ENCODE results near the gene ALDH18A1.

ALDH18A1 gene

DNA sequence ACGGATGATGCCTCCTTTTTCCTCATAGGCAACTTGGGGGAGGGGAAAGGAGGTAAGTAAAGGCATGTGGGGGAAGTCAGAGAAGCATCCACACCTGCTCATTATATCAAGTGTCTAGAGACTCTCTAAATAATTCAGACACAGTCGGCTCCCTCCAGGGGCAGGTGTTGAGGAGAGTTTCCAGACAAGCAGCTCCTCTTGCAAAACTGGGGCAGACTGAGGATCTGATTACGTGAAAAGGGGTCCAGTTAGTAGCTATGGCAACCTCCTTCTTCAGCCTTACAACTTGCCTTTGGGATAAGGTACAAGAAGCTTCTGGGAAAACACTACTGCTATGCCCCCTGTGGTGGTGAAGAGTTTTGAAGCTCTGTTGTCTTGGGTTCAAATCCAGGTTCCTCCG is 56.4 kb downstream of the ALDH18A1 start:
- Histone ChIP-seq H3K4me3 (no peak overlapping the region), H3K27ac (no peak overlapping the region)

DNA sequence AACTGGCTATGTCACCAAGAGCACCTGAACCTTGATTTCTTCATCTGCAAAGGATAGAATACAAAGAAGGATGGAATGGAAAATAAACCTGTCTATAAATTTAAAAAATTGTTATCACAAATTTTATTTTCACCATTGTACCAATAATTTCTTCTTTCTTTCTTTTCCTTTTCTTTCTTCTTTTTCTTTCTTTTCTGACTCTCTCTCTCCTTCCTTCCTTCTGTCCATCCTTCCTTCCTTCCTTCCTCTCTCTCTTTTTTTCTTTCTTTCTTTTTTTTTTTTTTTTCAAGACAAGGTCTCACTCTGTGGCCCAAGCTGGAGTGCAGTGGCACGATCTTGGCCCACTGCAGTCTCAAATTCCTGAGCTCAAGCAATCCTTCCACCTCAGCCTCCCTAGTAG is 58.7 kb downstream of the ALDH18A1 start:
- no peak overlapping the region for H3K27ac ChIP-seq
- H3K4me3 ChIP-seq: no peak overlapping the region

DNA sequence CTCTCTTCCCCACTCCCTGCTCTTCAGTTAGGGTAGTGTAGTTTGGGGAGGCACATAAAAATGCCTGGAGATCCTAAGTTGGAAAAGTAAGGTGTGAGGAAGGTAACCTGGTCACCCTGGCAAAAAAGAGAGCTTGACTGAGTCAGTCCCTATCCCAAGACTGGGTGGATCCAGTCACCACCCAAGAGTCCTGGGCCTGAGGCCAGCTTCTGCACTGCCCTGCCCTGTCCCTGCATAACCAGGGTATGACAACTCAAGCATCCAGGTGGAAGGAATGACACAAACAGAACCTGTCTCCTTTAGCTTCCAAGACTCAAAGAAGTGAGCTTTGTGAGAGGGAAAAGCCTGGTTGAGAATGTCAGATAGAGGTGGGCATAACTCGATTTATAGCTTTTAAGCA is 68.5 kb downstream of the ALDH18A1 start:
- Histone ChIP-seq H3K27ac (no peak overlapping the region), H3K4me3 (no peak overlapping the region)

DNA sequence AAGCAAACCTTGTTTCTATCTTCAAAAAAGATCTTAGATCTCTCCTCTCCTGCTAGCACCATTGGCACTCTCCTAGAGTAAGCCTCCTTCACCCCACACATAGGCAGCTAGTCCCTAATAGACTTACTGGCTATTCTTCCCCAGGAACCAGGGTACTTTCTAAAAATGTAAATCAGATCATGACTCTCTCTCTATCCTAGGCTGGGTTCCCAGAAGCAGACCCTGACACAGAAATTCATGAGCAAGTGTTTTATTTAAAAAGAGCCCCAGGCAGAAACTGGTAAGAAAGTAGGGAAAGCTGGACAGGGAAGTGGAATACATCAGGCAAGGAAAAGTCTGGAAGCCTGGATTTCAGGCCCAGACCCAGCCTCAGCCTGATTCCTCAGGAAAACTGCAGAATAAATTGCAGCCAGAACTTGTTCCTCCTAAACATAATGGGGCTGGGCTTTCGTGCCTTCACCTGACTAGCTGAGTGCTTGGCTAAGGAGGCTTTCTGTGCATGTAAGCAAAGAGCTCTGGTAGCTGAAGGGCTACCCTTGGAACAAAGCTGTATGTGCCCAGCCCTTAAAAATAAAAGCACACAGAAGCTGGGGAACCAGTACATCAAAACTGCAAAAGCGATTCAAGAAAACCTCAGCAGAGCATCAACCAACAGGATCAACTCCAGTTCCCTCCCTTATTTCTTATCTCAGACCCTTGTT is 76.5 kb downstream of the ALDH18A1 start:
- no peak overlapping the region for H3K27ac ChIP-seq
- no peak overlapping the region for H3K4me3 ChIP-seq

DNA sequence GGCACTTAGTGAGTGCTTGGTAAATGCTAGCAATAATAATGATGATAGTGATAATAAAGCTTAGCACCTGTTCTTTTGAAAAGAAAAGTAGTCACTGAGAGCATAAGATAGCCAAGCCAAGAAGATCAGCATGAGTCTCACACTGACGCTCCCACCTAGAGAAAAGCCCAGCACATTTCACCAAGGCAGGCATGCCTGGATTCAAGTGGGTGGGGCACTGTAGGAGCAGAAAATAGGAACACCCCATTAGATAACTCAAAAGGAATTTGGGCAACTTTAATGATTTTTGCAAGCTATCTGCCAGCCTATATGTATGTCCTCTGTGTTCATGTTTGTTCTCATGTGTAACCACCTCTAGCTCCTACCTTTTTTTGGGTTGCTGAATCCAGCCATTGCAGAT is 77.2 kb downstream of the ALDH18A1 start:
- H3K4me3 ChIP-seq: no peak overlapping the region
- H3K27ac ChIP-seq: no peak overlapping the region

DNA sequence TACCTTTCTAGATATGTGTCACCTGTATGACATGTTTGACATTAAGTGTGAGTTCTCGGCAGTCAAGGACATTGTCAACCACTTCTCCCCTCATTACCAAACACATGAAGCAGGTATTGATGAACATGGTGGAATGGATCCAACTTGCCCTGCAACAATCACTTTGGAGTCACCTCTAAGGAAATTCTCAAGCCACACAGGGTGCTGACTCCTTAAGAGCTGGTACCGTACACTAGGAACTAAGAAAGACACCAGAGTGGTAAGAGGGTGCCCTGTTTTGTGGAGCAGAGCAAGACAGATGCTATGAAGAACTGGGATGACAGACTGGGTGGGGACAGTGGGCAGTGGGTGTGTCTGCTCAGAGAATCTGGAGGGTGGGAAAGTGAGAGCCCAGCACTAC is 77.9 kb downstream of the ALDH18A1 start:
- Histone ChIP-seq H3K4me3 (no peak overlapping the region), H3K27ac (no peak overlapping the region)

DNA sequence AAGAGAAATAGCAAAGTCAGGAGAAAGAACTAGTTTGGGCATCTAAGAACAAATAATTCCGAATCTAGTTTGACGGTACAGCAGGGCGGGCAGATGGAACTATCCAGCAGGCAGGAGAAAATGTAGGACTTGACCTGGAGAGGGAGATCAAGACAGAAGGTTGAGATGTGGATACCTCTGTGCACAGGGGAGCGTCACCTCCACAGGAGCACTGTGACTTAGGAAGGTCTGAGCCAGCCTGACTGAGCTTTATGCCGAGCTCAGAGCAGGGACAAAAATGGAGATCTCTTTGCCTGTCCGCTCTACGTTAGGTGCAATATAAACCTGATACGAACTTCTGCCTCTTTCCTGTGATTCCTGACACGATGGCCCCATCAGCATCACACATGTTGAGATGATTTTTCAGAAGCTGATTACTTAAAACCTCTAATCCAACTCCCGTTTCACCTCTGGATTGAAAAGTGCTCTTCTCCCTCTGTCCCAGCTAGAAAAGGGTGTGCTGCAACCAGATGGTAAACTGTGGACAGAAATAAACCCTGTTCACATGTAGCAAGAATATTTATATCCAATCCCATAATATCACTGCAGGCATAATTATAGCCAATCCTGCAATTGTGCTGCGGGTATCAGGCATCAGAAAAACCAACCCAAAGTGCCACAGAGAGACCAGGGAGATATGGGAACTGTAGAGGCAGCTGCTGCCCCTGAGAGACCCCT is 81.7 kb downstream of the ALDH18A1 start:
- Histone ChIP-seq H3K27ac (no peak overlapping the region), H3K4me3 (no peak overlapping the region)

DNA sequence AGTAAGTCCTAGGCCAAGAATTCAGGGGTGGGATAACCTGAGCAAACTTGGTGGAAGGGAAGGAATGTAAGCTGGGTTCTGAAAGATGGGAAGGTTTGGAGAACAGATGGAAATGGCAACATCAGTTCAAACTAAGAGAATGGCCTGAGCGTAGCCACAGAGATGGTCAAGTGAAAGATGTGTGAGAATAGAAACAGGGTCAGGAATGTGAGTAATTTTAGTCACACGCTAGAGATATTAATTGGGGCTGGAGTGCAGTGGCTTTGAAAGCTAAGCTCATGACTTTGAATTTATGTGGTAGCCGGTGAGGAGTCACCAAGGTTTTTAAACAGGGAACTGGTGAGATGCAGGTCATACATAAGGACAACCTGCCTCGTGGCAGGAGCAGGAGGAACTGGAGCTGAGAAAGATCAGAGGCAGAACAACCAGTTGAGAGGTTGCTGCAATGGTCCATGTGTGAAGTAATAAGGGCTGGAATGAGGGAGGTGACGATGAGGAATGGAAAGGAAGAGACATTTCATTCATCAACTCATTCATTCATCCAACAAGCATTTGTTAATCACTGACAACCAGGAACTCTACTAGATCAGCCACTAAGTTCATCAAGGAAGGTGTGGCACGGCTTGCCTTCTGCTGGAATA is 82.4 kb downstream of the ALDH18A1 start:
- Histone ChIP-seq H3K4me3 (no peak overlapping the region), H3K27ac (no peak overlapping the region)

DNA sequence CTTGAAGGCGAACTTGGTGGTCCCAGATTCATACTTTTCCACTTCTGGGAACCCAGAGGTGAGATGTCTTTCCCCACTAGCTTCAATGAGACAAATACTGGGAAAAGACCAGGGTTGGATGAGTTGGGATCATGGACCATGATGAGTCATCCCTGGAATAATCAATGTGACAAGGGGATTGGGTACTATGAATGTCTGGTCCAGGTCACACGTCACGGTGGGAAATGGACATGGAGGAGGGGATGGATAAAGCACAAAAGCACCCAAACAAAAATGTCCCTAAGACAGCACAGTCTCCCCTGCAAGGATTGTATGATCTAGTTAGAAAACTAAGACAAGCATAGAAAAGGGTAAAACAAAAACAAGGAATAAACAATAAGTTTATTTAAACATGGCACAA is 83.0 kb downstream of the ALDH18A1 start:
- Histone ChIP-seq H3K4me3 (no peak overlapping the region), H3K27ac (no peak overlapping the region)

DNA sequence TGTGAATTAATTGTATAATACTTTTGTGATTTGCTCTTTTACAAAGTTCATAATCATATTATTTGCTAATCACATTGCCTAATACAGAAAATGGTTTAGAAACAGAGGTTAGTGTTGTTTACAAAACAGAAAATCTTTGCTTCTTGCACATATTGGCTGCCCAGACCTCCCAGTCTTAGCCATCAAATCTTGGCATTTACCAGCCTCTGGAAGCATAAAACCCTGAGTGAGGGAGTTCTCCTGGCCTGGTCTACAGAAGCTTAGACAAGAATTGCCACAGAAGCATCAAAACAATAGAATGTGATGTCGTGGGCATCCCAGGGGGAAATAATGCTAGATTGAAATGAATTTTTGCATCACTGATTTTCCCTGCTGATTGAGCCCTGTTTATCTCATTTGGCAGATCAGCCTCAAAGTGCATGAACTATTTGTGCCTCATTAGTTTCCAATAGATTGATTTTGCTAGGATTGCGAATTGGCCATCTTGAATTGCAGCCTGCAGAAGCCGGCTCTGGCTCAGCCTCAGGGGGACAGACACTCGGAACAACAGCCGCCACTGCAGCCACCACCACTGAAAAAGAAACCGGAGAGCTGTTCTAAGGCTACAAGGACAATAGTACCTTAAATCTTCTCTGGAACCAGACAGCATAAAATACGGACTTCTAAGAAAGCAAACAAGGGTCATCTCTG is 84.2 kb downstream of the ALDH18A1 start:
- H3K4me3 ChIP-seq: no peak overlapping the region
- H3K27ac ChIP-seq: peak overlapping the region in 1 of 21 experiments; percentile 38

DNA sequence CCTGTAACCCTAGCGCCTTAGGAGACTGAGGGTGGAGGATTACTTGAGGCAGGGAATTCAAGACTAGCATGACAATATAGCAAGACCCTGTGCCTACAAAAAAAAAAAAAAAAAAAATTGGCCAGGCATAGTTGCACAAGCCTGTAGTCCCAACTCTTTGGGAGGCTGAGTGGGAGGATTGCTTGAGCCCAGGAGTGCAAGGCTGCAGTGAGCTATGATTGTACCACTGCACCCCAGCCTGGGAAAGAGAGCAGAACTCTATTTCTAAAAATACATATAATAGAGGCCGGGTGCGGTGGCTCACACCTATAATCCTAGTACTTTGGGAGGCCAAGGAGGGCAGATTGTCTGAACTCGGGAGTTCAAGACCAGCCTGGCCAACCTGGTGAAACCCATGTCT is 85.1 kb downstream of the ALDH18A1 start:
- Histone ChIP-seq H3K27ac (no peak overlapping the region), H3K4me3 (no peak overlapping the region)

DNA sequence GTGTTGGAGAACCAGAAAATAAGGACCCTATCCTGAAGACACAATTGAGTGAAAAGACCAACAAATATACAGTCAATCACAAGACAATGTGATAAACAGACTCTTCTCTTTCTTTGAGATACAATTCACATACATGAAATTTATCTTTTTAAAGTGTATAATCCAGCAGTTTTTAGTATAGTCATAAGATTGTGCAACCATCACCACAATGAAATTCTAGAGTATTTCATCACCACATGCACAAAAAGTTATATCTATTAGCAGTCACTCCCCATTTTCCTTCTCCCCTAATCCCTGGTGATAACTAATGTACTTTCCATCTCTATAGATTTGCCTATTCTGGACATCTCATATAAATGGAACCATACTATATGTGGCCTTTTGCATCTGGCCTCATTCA is 87.1 kb downstream of the ALDH18A1 start:
- H3K4me3 ChIP-seq: no peak overlapping the region

DNA sequence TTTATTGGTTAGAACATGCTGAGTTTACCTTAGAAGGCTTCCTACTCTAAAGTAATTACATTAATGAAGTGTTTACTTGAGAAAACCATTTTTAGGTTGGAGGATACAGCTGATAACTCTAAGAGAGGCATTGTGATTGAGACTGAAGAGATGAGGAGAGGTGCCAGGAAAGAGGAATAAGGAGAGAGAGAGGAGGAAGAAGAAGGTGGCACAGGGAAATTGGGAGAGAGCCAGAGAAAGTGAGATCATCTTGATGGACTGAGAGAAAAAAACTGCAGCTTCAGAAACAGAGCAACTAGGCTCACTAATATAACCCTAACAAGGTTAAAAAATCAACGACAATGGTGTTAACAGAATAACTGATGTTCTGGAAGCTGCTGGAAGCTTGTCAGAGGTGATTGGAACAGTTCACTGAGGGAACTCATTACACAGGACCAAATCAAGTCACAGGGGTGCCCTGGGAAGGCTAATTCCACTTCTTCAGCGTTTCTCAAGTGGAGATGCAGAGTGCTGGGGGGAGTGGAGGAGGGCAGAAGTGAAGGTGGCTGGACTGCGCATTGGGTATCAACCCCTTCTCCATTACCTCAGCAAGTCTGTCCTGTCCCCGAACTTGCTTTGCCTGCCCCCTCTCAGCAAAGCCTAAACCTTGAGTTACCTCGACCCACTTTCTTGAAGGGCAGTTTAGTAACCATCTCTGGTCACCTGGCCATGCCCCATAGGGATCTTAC is 88.4 kb downstream of the ALDH18A1 start:
- Histone ChIP-seq H3K27ac (no peak overlapping the region), H3K4me3 (no peak overlapping the region)

More for the DNA sequence above, 87.1 kb downstream of the ALDH18A1 start:
- H3K27ac ChIP-seq: no peak overlapping the region

DNA sequence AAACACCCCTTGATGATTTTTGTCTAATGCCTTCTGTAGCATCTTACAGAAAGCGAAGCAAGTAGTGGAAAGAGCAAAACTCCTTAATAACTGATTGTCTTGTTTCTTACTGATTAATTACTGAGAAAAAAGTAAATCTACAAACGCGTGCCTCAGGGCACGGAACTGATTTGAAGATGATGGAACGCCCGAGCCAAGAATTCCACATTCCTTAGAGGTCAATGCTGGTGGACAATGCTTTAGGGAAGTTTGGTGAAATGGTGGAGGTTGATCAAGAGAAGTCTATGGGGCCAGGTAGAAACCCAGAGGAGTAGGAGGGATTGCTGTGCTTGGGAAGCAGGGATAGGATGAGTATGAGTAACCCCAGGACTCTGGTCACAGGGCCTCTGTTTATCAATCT is 90.4 kb downstream of the ALDH18A1 start:
- H3K27ac ChIP-seq: no peak overlapping the region
- H3K4me3 ChIP-seq: no peak overlapping the region

DNA sequence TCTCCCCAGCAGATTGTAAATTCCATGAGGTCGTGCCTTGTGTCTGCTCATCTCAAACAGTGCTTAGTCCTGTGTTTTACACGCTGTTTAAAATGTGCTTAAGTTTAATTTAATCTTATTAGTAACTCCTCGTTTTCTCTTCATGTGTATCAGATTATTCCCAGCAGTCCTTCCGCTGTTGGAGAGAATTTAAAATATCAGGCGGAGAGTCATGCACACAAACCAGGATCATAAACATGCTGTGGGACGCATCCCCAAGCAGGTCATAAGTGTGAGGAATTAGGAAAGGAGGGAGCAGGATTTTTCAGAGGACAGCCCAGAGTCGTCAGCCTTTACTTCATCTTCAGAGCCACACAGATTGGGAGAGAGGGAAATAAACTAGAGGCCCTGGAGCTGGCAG is 91.2 kb downstream of the ALDH18A1 start:
- no peak overlapping the region for H3K27ac ChIP-seq
- no peak overlapping the region for H3K4me3 ChIP-seq

DNA sequence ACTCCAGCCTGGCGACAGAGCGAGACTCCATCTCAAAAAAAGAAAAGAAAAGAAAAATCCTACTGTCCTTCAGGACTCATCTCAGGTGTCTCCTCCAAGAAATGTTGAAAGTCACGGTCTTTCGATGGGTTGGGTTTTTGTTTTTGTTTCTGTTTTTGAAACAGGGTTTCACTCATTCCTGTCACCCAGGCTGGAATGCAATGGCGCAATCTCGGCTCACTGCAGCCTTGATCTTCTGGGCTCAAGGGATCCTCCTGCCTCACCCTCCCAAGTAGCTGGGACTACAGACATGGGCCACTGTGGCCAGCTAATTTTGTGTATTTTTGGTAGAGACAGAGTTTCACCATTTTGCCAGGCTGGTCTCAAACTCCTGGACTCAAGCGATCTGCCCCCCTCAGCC is 92.2 kb downstream of the ALDH18A1 start:
- Histone ChIP-seq H3K4me3 (no peak overlapping the region), H3K27ac (no peak overlapping the region)

DNA sequence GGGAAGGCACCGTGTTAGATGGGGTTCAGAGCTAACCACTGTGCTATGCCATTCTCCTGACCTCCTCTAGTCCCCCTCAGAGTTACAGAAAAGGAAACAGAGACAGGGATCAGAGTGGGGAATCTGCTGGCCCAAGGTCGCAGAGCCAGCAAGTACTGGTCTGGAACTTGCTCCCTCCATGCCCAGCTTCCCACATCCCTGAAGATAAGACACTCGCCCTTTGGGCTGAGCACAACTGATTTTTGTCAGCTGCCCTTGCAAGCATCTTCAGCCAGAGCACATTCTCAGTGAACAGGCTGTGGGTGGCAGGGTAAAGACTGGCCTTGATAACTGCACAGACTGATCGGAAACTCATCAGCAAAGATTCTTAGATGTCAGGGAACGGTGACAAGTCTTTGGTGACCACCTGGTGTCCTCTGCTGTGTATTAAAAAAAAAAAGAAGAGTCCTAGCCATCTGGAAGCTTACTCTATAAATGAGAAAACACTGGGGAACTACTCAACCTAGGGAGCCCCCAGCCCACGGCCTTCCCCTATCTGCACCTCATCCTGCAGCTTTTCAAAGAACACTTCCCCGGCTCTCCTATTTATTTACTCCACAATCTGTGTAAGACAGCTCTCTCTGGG is 94.1 kb downstream of the ALDH18A1 start:
- no peak overlapping the region for H3K27ac ChIP-seq

DNA sequence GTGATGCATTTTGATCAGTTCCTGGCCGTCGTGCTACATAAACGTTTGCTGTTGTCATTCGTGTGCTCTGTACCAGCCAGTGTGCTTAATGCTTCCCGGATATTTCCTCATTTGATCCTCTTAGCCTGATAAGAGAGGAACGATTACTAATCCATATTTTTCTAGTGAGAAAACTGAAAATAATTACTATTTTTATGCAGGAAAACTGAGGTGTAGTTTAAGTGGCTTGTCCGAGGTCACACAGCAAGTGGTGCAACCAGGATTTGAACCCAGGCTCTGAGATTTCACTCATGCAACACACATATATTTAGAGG is 94.7 kb downstream of the ALDH18A1 start:
- H3K4me3 ChIP-seq: peak overlapping the region in 6 of 7 experiments; percentile 51 to 93 (median 84)
- peak overlapping the region in 5 of 21 experiments; percentile 5 to 74 (median 51) for H3K27ac ChIP-seq

More for the DNA sequence above, 94.1 kb downstream of the ALDH18A1 start:
- H3K4me3 ChIP-seq: no peak overlapping the region

DNA sequence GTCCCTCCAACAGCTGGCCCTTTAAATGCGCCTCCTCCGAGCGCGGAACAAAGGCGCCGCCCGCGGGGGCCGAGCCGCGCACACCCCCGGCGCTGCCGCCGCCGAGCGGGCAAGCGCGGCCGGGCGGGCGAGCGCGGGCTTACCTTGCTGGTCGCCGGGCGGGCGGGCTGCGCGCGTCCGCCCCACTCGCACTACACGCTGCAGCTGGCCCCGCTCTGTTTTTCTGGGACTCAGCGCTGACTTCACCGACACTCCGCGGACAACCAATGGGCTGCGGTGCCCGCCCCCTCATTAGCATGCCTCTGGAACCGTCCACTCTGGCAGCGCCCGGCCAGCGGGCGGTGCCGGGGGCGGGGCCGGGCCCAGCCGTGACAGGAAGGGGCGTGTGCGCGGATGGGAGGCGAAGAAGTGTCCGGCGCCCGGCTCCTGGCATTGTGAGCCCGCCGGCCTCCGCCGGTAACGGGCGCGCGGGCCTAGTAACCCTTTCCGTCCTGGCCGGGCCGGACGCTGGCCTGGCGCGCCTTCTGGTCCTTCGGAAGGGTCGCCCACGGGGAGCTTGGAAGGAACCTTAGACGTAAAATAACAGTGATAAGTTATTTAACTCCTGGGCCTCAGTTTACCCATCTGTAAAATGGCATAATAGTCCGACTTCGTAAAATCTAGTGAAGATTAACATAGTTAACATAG is 95.2 kb downstream of the ALDH18A1 start, which contains the start of gene SORBS1:
TSS of gene SORBS1 (minus strand) at position 195 of the 687 bp plus-strand sequence. CDS start 120,236 bp downstream, outside the sequence.
- peak within 1 kb of the TSS; percentile 51 to 93 (median 82) for H3K4me3 ChIP-seq
- peak within 1 kb of the TSS in 17 of 21 experiments; percentile 31 to 91 (median 60) for H3K27ac ChIP-seq

Measured in skin epidermis (tissue), 12 donors.